ENCODE results near the gene CPOX. TPM values are rescaled to one million over a fixed set of nuclear protein-coding genes. Genes with fewer than 3 reads are reported as not detected.

The CPOX gene
- total RNA-seq, 1 donor from 2014 or later, result 19.3 TPM

DNA sequence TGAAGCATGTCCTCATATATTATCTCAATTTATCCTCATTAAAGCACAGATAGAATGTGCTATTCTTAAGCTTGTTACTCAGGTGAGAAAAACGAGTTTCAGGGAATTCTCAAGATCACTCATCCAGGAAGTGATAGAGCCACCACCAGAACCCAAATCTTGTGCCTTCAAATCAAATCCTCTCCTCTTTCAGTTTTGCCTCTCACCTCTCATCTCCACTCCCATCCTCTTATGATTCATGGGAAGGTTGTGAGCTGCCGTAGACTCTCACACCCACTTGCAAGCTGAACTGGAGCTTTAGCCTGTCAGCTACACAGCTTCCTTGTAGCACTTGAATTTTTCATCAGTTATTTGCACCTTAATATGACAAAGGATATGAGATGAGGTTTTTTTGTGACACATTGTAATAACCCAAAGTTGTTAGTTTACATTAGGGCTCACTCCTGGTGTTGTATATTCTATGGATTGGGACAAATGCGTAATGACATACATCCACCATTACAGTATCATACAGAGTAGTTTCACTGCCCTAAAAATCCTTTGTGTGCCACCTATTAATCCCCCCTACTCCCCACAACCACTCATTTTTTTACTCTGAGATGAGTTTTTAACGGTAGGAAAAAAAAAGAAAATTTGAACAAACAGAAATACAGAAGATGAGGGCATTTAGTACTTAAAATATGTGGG is 35.9 kb downstream of the CPOX start:
- Mint-ChIP-seq H3K4me1 (ENCODE audit: unreplicated experiment) (no peaks in the 10 kb centered on the region), H3K9me3 (ENCODE audit: unreplicated experiment) (no peaks in the 10 kb centered on the region), H3K36me3 (ENCODE audit: unreplicated experiment) (no peaks in the 10 kb centered on the region), H3K27ac (ENCODE audit: unreplicated experiment) (no peak overlapping the region), H3K4me3 (ENCODE audit: unreplicated experiment) (no peak overlapping the region), H3K27me3 (ENCODE audit: unreplicated experiment) (peaks cover 85% of the 10 kb centered on the region)
- no peak for DNase-seq (ENCODE audit: extremely low spot score, unreplicated experiment)
- TF ChIP-seq, protein P1, sequence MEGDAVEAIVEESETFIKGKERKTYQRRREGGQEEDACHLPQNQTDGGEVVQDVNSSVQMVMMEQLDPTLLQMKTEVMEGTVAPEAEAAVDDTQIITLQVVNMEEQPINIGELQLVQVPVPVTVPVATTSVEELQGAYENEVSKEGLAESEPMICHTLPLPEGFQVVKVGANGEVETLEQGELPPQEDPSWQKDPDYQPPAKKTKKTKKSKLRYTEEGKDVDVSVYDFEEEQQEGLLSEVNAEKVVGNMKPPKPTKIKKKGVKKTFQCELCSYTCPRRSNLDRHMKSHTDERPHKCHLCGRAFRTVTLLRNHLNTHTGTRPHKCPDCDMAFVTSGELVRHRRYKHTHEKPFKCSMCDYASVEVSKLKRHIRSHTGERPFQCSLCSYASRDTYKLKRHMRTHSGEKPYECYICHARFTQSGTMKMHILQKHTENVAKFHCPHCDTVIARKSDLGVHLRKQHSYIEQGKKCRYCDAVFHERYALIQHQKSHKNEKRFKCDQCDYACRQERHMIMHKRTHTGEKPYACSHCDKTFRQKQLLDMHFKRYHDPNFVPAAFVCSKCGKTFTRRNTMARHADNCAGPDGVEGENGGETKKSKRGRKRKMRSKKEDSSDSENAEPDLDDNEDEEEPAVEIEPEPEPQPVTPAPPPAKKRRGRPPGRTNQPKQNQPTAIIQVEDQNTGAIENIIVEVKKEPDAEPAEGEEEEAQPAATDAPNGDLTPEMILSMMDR (IDR thresholded peaks at IDR 0.05), result no peak

DNA sequence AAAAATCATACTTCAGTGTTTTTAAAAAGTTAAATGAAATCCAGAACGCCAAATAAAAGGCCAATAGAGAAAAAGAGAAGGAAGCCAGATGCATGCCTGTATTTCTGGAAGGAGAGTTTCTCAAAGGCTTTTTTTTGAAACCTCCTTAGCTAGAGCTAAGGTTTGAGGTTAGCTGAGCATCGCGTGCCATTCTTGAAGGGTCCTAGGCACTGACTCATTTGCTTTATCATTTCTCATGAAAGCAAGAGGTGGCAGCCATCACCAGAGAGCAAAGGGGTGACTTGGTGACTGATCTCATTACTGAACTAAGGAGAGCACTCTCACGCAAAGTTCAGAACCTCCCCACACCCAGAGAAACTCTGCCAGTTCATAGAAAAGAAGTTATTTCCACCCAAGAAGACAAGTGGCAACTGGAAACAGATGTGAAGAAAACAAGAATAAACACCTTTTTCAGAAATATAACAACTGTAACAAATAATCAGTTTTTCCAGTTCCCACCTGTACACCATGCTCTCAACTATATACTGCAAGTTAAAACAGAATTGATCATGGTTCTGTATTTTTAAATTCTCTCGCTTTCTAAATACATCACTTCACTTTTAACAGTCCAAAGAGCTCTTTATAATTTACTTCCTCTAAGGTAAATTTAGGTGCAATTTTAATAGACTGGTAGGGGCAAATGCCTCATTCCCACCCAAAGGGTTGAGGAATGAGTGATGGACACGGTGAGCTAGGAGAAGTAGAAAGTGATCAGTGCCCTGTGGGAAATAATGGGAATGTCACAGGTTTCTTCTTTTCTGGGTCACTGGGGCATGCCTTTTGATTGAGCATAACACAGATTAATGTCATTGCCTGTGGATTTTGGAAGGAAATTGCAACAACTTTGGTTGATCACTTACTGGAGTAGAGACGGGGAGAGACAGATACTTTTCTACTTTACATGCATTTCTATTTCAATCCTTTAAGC is 37.0 kb downstream of the CPOX start:
- H3K27ac Mint-ChIP-seq (ENCODE audit: unreplicated experiment), result no peak overlapping the region
- H3K27me3 Mint-ChIP-seq (ENCODE audit: unreplicated experiment), result peaks cover 90% of the 10 kb centered on the region
- no peaks in the 10 kb centered on the region for H3K36me3 Mint-ChIP-seq (ENCODE audit: unreplicated experiment)
- H3K9me3 Mint-ChIP-seq (ENCODE audit: unreplicated experiment), result no peaks in the 10 kb centered on the region
- no peak overlapping the region for H3K4me3 Mint-ChIP-seq (ENCODE audit: unreplicated experiment)
- TF ChIP-seq, protein P1 (IDR thresholded peaks at IDR 0.05), result no peak
- DNase-seq (ENCODE audit: extremely low spot score, unreplicated experiment), result no peak
- H3K4me1 Mint-ChIP-seq (ENCODE audit: unreplicated experiment), result no peaks in the 10 kb centered on the region

DNA sequence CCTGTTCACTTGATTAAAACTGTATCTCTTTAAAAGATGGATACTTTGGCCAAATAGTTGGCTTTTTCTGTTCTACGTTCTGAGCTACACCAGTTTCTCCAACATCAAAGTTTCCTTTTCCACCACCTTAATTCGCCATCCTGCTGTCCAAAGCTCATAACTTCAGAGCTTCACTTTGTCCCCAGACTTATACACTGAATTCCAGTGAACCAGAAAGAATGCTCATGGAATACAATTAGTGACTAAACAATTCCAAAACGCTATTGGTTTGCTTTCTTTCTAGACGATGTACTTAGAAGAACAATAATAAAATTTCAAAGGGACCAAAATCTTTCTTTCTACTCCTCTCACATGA is 38.4 kb downstream of the CPOX start:
- no peaks in the 10 kb centered on the region for H3K4me1 Mint-ChIP-seq (ENCODE audit: unreplicated experiment)
- H3K27ac Mint-ChIP-seq (ENCODE audit: unreplicated experiment), result no peak overlapping the region
- no peaks in the 10 kb centered on the region for H3K9me3 Mint-ChIP-seq (ENCODE audit: unreplicated experiment)
- H3K27me3 Mint-ChIP-seq (ENCODE audit: unreplicated experiment), result peaks cover 92% of the 10 kb centered on the region
- TF ChIP-seq, protein P1 (IDR thresholded peaks at IDR 0.05), result no peak
- H3K4me3 Mint-ChIP-seq (ENCODE audit: unreplicated experiment), result no peak overlapping the region
- DNase-seq (ENCODE audit: extremely low spot score, unreplicated experiment), result no peak
- H3K36me3 Mint-ChIP-seq (ENCODE audit: unreplicated experiment), result no peaks in the 10 kb centered on the region

DNA sequence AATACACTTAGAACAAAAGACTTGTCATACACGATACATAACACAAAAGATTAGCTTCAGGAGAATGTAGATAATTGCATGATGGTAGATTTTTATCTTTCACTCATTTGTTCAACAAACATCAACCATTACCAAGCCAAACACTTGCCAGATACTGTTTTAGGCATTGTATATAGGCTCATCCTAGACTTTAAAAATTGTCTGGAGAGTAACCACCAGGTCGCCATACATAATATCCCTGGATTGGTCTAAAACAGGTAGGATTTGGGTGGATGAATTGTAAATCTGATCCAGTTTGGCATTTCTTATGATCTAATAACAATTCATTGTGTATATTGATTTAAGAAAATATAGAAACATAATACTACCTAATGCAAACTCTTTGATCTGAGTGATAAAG is 38.8 kb downstream of the CPOX start:
- Mint-ChIP-seq H3K9me3 (ENCODE audit: unreplicated experiment) (no peaks in the 10 kb centered on the region), H3K36me3 (ENCODE audit: unreplicated experiment) (no peaks in the 10 kb centered on the region), H3K4me3 (ENCODE audit: unreplicated experiment) (no peak overlapping the region), H3K4me1 (ENCODE audit: unreplicated experiment) (no peaks in the 10 kb centered on the region), H3K27me3 (ENCODE audit: unreplicated experiment) (peaks cover 92% of the 10 kb centered on the region), H3K27ac (ENCODE audit: unreplicated experiment) (no peak overlapping the region)
- TF ChIP-seq, protein P1 (IDR thresholded peaks at IDR 0.05), result no peak
- DNase-seq (ENCODE audit: extremely low spot score, unreplicated experiment), result no peak

DNA sequence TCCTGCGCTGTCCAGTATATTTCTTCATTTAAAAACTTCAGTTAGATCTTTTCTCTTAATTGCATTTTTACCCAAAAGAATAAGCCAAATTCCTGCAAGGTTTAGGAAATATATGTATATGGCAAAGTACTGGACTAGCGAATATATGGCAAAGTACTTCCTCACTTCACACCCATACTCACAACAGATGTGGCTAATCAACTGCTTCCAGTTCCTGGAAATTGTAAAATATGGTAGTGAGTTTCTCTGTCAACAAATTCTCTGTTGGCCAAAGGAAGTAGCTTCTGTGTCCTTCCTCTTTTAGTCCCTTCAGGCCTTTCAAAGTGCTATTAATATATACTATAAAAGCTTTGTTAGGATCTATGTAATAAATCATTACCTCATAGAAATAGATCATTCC is 39.7 kb downstream of the CPOX start:
- H3K27me3 Mint-ChIP-seq (ENCODE audit: unreplicated experiment), result peaks cover 93% of the 10 kb centered on the region
- TF ChIP-seq, protein P1 (IDR thresholded peaks at IDR 0.05), result no peak
- H3K9me3 Mint-ChIP-seq (ENCODE audit: unreplicated experiment), result no peaks in the 10 kb centered on the region
- DNase-seq (ENCODE audit: extremely low spot score, unreplicated experiment), result no peak
- H3K4me1 Mint-ChIP-seq (ENCODE audit: unreplicated experiment), result no peaks in the 10 kb centered on the region
- H3K27ac Mint-ChIP-seq (ENCODE audit: unreplicated experiment), result no peak overlapping the region
- no peaks in the 10 kb centered on the region for H3K36me3 Mint-ChIP-seq (ENCODE audit: unreplicated experiment)
- H3K4me3 Mint-ChIP-seq (ENCODE audit: unreplicated experiment), result no peak overlapping the region
